HFF-Myc (cell line): ENCODE data around the gene CYB5A.

Experiments
- DNase-seq: peaks from one replicate; pipeline ENCODE4 v3.0.0-alpha.2; 2011; ENCODE audit warnings: low read depth; ENCODE audit errors: extremely low read depth
- H3K4me3 ChIP-seq: replicated peaks from 2 replicates; pipeline ENCODE4 v1.5.1; 2011; ENCODE audit warnings: low read depth, mild to moderate bottlenecking, control low read depth, low read length
- TF ChIP-seq, protein P1 (sequence below): IDR thresholded peaks from 2 replicates; pipeline ENCODE4 v1.5.1; 2012; ENCODE audit warnings: mild to moderate bottlenecking, low read depth, low read length, control low read depth; ENCODE audit errors: missing control alignments

CYB5A gene

DNA sequence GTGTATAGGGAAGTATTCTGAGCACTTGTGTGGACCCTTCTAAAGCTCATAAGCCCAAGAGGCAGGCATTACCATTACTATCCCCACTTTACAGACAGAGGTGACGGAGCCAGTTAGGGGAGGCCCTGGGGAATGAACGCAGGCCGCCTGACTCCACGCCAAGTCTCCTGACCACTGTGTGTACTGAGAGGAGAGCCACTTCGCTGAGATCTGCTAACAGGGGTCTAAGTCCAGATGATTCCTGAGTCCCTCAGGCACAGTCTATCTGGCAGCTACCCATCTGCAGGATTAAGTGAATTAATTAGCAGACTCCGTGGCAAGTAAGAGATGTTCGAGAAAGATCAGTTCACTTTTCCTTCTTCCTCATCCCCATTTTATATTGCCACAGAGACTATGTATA is 13.7 kb downstream of the CYB5A start:
- TF ChIP-seq, protein P1, sequence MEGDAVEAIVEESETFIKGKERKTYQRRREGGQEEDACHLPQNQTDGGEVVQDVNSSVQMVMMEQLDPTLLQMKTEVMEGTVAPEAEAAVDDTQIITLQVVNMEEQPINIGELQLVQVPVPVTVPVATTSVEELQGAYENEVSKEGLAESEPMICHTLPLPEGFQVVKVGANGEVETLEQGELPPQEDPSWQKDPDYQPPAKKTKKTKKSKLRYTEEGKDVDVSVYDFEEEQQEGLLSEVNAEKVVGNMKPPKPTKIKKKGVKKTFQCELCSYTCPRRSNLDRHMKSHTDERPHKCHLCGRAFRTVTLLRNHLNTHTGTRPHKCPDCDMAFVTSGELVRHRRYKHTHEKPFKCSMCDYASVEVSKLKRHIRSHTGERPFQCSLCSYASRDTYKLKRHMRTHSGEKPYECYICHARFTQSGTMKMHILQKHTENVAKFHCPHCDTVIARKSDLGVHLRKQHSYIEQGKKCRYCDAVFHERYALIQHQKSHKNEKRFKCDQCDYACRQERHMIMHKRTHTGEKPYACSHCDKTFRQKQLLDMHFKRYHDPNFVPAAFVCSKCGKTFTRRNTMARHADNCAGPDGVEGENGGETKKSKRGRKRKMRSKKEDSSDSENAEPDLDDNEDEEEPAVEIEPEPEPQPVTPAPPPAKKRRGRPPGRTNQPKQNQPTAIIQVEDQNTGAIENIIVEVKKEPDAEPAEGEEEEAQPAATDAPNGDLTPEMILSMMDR, result no peak
- no peak for DNase-seq

DNA sequence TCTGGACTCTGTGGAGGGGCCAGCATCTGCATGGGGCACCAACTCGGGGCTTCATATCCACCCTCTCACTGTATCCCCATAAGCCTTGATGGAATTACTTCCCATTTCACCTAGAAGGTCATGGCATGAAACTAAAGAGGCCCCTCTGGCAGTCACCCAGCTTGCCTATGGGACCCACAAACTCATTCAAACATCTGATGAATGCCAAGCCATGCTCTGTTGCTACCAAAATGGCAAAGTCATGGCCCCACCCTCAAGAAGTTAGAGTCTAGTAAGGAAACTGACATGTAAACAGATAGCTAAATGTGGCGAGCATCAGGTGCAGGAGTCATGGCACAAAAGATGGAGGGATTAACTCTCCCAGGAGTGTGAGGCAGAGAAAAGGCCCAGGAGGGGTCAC is 14.5 kb downstream of the CYB5A start:
- TF ChIP-seq, protein P1, result no peak

More for the DNA sequence above, 13.7 kb downstream of the CYB5A start:
- no peak overlapping the region for H3K4me3 ChIP-seq

DNA sequence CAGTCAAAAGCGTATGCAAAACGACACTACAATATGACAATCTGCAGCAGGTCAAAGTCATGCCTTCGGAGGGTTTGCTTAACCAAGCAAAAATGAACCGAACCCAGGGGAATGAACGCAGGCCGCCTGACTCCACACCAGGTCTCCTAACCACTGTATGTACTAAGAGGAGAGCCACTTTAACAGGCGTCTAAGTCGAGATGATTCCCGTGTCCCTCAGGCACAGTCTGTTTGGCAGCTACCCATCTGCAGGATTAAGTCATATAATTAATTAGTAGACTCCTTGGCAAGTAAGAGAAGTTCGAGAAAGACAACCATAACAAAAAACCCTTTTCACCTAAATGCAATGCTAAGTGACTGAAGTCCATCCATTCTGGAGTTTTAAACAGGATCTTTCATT is 15.2 kb downstream of the CYB5A start:
- no peak for DNase-seq
- TF ChIP-seq, protein P1, result no peak
- no peak overlapping the region for H3K4me3 ChIP-seq

More for the DNA sequence above, 14.5 kb downstream of the CYB5A start:
- H3K4me3 ChIP-seq, result no peak overlapping the region
- DNase-seq, result no peak

DNA sequence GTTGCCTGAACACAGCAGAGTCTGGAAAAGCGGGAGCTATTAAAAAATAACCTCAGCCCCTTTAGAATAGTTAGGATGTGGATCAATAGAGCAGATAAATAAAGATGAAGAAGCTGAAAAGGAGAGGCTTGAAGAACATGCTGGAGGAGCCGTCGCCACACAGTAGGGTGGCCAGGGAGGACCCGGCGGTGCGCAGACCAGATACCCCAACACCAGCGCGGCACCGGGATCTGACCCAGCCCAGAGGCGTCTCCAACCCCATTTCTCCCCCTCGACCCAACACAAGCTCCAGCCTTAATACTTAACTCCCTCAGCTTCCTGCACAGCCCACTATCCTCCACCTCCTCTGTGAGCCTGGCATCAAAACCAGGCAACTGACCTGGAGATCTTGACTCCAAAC is 16.0 kb downstream of the CYB5A start:
- TF ChIP-seq, protein P1, result no peak
- no peak overlapping the region for H3K4me3 ChIP-seq
- DNase-seq, result no peak

DNA sequence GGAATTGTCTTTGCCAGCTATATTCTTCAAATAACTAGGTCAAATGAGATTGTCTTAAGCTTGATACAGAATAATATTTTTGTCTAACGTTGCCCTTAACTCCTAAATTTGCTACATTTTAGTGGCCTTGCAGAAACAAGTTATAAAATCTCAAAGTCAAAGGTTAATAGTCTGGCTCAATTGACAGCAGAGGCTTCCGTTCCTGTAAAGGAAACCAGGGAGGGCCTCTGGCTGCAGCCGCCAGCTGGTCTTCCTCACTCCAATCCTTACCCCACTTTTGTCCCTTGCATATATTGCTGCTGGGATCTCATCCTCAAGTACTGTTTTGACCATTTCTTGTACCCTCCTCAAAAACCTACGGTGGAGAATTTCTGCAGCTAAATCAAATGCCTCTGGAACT is 17.1 kb downstream of the CYB5A start:
- H3K4me3 ChIP-seq, result no peak overlapping the region
- DNase-seq, result no peak
- TF ChIP-seq, protein P1, result no peak

DNA sequence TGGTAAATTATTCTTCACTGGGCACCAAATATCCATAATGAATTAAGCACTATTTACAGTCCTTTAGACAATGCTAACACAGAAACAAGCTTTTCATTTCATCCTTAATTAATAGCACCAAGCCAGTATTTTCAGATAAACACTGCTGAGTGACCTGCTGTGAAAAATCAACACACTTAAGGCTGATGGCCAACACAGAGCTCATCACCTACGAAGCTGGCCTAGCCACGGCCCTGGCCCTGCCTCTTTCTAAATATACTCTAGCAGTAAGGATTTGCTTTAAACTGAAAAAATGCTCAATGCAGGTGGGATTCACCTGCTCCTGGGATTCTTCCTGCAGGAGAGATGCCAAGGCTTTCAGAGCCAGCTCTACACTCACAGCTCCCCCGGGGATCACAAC is 18.4 kb downstream of the CYB5A start:
- no peak overlapping the region for H3K4me3 ChIP-seq
- DNase-seq, result no peak
- TF ChIP-seq, protein P1, result no peak

DNA sequence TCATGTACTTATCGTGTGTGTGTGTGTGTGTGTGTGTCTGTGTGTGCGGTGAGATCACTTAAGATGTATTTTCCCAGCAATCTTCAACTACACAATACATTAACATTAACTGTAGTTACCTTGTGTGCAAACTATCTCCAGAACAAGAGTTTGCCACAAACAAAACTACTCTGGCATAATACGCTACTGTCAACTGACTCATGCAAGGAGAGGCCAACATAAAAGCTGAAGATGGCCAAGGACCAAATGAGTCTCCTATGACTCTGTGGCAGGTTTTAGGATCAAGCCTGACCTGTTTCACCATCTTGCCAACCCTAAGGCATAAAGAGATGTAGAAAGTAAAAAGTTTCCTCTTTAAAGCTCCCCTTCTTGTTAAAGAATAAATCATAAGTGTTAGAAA is 20.1 kb downstream of the CYB5A start:
- no peak for DNase-seq
- TF ChIP-seq, protein P1, result no peak
- no peak overlapping the region for H3K4me3 ChIP-seq
